Measurements from ENCODE around the gene TWIST2.

Gene TWIST2

DNA sequence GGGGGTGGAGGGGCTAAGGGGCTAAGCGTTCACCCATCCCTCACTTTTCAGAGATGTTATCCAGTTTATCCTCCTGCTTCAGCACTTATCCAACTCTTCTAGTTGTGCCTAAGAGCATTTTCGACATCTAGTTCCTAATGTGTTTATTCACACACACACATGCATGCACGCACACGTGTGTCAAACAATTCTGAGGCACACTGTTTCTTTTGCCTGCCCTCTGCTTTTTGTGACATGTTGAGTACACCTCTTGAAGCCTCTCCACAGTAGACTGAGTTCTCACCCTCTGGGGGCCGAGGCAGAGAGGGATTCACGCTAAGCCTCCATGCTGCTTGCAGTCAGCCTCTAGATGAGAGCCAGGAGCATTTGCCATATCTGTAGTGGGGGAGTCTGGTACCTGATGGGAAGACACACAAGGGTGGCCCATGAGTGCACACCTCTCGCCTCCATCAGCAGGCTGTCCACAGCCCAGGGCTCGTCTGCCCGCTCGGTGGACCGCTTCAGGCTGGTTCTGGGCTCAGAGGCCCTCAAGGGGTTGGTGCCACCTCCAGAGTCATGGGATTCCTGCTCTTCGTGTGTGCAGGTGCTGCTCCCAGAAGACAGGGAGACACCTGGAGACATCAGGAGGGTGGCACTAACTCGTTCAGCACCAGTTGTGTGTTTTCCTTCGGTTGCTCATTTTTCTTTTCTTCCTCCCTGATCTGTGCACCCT, 11.9 kb downstream of the TWIST2 start:
- DNase-seq: no peak

- DNase-seq: no peak
These were observed 13.3 kb downstream of the TWIST2 start for GRCh38 chr2:238861013-238861730.

- DNase-seq: no peak
These were observed 14.0 kb downstream of the TWIST2 start for GRCh38 chr2:238861766-238862315.

GRCh38 chr2:238862701-238863100, 14.8 kb downstream of the TWIST2 start:
- DNase-seq: no peak

DNA sequence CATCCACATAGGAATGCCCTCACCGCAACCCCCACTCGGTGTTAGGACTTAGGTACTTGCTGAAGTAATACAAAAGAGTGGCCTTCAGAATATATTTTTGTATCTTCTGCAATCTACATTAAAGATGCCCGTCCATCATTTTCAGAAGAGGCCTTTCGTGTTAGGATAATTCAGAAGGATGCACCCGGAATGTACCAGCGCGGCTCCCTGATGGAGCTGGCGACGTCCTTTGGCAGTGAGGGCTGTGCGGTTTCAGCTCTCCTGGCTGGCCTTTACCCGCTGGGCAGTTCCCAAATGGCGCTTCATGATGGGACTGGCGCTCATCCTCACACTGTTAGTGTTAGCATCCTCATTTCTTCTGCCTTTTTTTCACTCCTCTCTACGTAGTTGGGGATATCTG, 15.3 kb downstream of the TWIST2 start:
- no peak for DNase-seq

GRCh38 chr2:238863749-238864206, 15.9 kb downstream of the TWIST2 start:
- no peak for DNase-seq

- DNase-seq: no peak
These were observed 16.5 kb downstream of the TWIST2 start for GRCh38 chr2:238864207-238865014.

GRCh38 chr2:238865015-238865719, 17.3 kb downstream of the TWIST2 start:
- DNase-seq: no peak

DNA sequence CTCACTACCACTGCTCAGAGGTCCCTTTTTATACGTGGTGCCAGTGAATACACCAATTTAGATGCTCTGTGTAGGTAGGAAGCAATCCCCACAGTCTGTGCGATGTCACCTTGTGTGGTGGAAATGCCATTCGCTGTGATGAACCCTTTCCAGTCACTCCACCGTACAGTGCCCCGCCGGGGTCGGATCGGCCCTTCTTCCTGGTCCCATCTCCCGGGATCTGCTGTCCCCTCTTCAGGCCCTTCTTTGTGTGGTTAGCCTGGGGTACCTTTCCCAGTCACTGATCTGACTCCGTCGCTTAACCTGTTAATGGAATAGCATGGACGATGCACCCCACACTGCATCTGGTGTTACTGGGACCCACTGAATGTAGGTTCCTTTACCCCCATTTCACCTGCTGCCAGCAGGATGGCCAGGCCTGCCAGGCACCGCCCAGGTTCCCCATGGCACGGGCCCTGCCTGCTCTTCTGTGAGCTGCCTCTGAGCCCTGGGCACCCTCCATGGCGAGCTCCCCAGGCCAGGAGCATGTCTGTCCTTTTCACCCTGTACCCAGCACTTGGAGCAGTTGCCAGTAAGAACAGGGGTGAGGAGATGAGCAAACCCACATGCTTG, 18.0 kb downstream of the TWIST2 start:
- no peak for DNase-seq

- DNase-seq: no peak
These were observed 18.9 kb downstream of the TWIST2 start for GRCh38 chr2:238866656-238867277.

GRCh38 chr2:238868067-238868524, 20.2 kb downstream of the TWIST2 start:
- DNase-seq: no peak

DNA sequence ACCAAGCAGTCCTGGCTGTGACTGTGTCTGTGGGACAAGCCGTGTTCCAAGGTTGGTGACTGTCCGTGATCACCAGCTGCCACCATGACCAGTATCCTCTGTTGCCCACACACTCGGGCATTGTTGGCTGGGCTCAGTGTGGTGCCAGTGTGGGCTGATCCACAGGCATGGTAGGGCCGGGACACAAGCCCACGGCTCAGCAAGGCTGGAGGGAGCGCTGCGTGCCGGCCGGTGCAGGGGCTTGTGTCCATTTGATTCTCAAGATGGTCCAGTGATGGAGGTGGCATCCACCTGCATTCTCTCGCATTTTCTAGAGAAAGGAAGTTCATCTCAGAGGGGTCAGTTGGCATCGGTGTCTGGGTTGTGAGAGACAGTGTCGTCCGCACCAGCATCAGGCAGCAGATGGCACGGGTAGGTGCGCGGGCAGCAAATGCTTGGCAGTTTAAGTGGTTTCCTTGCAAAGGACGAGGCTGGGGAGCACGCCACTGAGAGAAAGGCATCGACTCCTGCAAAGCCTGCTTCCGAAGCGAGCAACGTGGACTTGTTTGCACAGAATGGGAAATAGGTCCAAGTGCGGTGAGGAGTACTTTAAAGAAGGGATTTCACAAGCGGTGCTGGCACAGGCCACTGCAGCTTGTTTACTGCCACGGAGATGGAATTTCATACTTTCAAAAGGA, 20.9 kb downstream of the TWIST2 start:
- no peak for DNase-seq

GRCh38 chr2:238869293-238870124, 21.6 kb downstream of the TWIST2 start:
- DNase-seq: no peak

GRCh38 chr2:238870261-238870660, 22.4 kb downstream of the TWIST2 start:
- DNase-seq: no peak

DNA sequence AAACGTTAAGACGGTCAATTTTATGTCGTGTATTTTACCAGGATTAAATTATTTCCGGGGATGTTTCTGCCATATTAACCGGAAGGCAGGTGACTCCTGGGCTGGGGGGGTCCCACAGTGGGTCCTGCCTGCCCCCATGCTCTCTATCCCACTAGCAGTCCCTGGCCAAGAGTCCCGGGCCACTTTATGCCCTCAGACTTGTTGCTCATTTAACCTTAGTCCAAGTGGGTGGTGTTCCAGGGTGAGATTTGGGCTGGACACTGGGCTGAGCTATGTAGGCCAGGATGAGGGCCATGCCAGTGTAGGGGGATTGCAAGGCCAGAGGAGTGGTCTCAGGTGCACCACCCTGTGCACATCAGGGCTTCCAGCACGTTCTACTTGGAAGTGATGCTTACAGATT, 24.1 kb downstream of the TWIST2 start:
- no peak for DNase-seq

DNA sequence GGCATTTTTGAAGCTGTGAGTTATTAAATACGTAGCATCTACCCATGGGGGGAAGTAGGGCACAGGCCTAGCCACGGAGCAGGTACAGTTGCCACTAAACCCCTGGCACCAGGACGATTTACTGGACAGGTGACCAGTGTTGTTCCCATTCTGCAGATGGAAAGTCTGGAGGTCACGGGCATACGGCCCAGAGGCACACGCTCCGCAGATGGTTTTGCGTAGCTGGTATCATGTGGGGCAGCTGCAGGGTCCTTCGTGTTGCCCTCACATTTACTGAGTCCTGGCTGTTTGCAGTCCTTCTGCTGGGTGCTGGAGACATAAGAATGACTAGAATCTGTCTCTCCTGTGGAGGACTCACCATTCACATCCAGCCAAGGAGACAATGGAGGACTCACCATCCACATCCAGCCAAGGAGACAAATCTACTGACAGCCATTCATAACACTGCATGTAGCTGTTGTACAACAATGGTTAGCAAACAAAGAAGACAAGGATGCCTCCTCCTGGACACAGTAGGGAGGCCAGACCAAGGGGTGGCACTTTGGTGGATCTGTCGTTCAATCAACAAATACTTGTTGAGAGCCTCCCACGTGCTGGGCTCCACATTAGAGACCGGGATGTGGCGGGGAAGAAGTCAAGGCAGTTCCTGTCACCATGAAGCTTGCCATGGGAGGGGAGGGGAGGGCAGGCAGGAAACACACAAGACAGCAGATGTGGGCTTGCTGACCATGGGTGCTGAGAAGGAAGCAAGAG, 24.9 kb downstream of the TWIST2 start:
- no peak for DNase-seq

DNA sequence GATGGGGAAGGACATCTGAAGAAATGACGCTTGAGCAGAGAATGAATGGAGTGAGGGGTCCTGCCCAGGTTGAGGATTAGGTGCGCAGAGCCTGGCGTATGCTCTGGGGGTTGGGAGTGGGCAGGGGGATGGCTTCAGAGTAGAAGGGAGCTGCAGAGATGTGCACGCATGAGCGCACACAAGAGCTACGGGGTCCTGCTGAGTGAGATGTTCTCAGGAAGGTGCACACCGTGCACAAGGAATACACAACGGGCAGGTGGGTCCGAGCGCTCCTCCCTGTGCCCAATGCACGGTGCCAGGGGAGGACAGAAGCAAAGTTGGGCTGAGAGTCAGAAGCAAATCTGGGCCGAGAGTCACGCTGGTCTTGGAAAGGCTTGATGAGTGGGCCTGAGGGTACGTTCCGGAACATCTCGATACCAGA, 25.5 kb downstream of the TWIST2 start:
- no peak for DNase-seq

DNA sequence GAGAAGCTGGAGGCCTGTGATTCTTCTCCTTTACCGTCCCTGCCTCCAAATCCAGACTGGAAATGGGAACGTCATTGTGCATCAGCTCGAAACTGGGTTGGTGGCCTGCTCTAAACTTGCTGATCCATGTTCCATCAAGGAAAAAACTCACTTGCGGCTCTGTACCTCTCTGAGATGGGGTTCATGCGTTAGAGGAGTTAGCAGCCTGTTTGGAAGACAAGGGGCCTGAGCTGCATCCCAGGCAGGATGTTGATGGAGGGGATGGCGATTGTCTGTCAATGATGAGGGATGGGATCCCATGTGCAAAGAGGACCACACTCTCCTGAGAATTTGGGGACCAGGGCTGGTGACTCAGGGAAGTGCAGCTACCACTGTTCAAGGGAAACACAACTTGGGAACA, 26.0 kb downstream of the TWIST2 start:
- no peak for DNase-seq

- DNase-seq: no peak
These were observed 26.6 kb downstream of the TWIST2 start for GRCh38 chr2:238874330-238875050.

Measured in NCI-H2227 treated with DMSO at 0.1 percent for 48 hours (cell line).